Endothelial cell (in vitro differentiated cells): ENCODE results near the gene PNO1. TPM values are rescaled to one million over a fixed set of nuclear protein-coding genes. Genes with fewer than 3 reads are reported as not detected.

Experiments
- DNase-seq: peaks from one replicate; pipeline ENCODE4 v3.0.0; 2021; ENCODE audit warnings: low spot score
- H3K27ac Mint-ChIP-seq: one replicate; pipeline ENCODE4 v1.8.0; 2021; ENCODE audit warnings: mixed read lengths, inconsistent platforms; ENCODE audit not compliant: unreplicated experiment
- H3K27me3 Mint-ChIP-seq: one replicate; pipeline ENCODE4 v1.8.0; 2021; ENCODE audit warnings: mild to moderate bottlenecking, moderate library complexity, mixed read lengths, inconsistent platforms; ENCODE audit not compliant: unreplicated experiment
- H3K36me3 Mint-ChIP-seq: one replicate; pipeline ENCODE4 v1.8.0; 2021; ENCODE audit warnings: mild to moderate bottlenecking, low read depth, mixed read lengths, inconsistent platforms; ENCODE audit not compliant: unreplicated experiment
- H3K4me1 Mint-ChIP-seq: one replicate; pipeline ENCODE4 v1.8.0; 2021; ENCODE audit warnings: mild to moderate bottlenecking, mixed read lengths, inconsistent platforms; ENCODE audit not compliant: unreplicated experiment
- H3K4me3 Mint-ChIP-seq: one replicate; pipeline ENCODE4 v1.8.0; 2021; ENCODE audit warnings: mild to moderate bottlenecking, mixed read lengths, inconsistent platforms; ENCODE audit not compliant: unreplicated experiment
- H3K9me3 Mint-ChIP-seq: one replicate; pipeline ENCODE4 v1.8.0; 2021; ENCODE audit warnings: mixed read lengths, inconsistent platforms; ENCODE audit not compliant: unreplicated experiment
- CTCF ChIP-seq: fragments of 200-600 bp; sonication (generic); IDR thresholded peaks from one replicate; pipeline ENCODE4 v1.5.0; 2021; ENCODE audit warnings: antibody characterized with exemption; ENCODE audit not compliant: unreplicated experiment
- total RNA-seq: library from RNA; stranded (reverse); fragmentation: NEBNext Ultra II Directional; extraction: Animal tissue kit (Norgen Biotek cat#: 25700); gene quantifications from one replicate; pipeline ENCODE4 v1.2.1, GENCODE V29; 2021; ENCODE audit not compliant: unreplicated experiment

Gene PNO1
- total RNA-seq, 1 donor from 2014 or later, result 11.4 TPM

GRCh38 chr2:68167186-68167585, 9.5 kb downstream of the PNO1 start:
- H3K36me3 Mint-ChIP-seq, result peaks cover 3% of the 10 kb centered on the region
- no peak for DNase-seq

GRCh38 chr2:68169308-68169707, 11.6 kb downstream of the PNO1 start:
- DNase-seq, result no peak
- TF ChIP-seq CTCF, result no peak
- H3K9me3 Mint-ChIP-seq, result no peaks in the 10 kb centered on the region
- H3K4me1 Mint-ChIP-seq, result no peaks in the 10 kb centered on the region
- no peaks in the 10 kb centered on the region for H3K27me3 Mint-ChIP-seq
- no peak overlapping the region for H3K27ac Mint-ChIP-seq
- no peak overlapping the region for H3K4me3 Mint-ChIP-seq
- peaks cover 4% of the 10 kb centered on the region for H3K36me3 Mint-ChIP-seq

More at GRCh38 chr2:68167186-68167585, 9.5 kb downstream of the PNO1 start:
- no peaks in the 10 kb centered on the region for H3K4me1 Mint-ChIP-seq
- no peak for TF ChIP-seq CTCF
- no peaks in the 10 kb centered on the region for H3K27me3 Mint-ChIP-seq
- H3K27ac Mint-ChIP-seq, result no peak overlapping the region
- no peaks in the 10 kb centered on the region for H3K9me3 Mint-ChIP-seq
- no peak overlapping the region for H3K4me3 Mint-ChIP-seq

GRCh38 chr2:68171146-68171545, 13.5 kb downstream of the PNO1 start:
- Mint-ChIP-seq H3K27me3 (no peaks in the 10 kb centered on the region), H3K27ac (no peak overlapping the region), H3K4me1 (no peaks in the 10 kb centered on the region), H3K4me3 (no peak overlapping the region), H3K36me3 (peaks cover 7% of the 10 kb centered on the region), H3K9me3 (no peaks in the 10 kb centered on the region)
- no peak for TF ChIP-seq CTCF
- no peak for DNase-seq

GRCh38 chr2:68171684-68172083, 14.0 kb downstream of the PNO1 start:
- Mint-ChIP-seq H3K36me3 (peaks cover 7% of the 10 kb centered on the region), H3K27me3 (no peaks in the 10 kb centered on the region), H3K9me3 (no peaks in the 10 kb centered on the region), H3K4me1 (no peaks in the 10 kb centered on the region), H3K4me3 (no peak overlapping the region), H3K27ac (no peak overlapping the region)
- DNase-seq, result no peak
- no peak for TF ChIP-seq CTCF

GRCh38 chr2:68172521-68172920, 14.8 kb downstream of the PNO1 start:
- DNase-seq, result no peak
- H3K4me3 Mint-ChIP-seq, result no peak overlapping the region
- TF ChIP-seq CTCF, result no peak
- no peak overlapping the region for H3K27ac Mint-ChIP-seq
- no peaks in the 10 kb centered on the region for H3K4me1 Mint-ChIP-seq
- peaks cover 12% of the 10 kb centered on the region for H3K36me3 Mint-ChIP-seq
- no peaks in the 10 kb centered on the region for H3K27me3 Mint-ChIP-seq
- no peaks in the 10 kb centered on the region for H3K9me3 Mint-ChIP-seq
